ENCODE measurements around the gene TSPAN1.
A peak's percentile ranks its signal among the peaks of the same experiment; 100 is the strongest.

GRCh38 chr1:46197964-46198811 is 23.3 kb downstream of the TSPAN1 start, which contains the start of gene POMGNT1:
- no peak for TF ChIP-seq CTCF (IDR thresholded peaks at IDR 0.05)
- peak in 1 of 2 donors; percentile 66 for TF ChIP-seq POLR2A (IDR thresholded peaks at IDR 0.05)
- TF ChIP-seq EP300 (IDR thresholded peaks at IDR 0.05), result peak in 1 of 2 donors; percentile 56
